ENCODE results near the gene SIPA1.

Gene SIPA1, protein sequence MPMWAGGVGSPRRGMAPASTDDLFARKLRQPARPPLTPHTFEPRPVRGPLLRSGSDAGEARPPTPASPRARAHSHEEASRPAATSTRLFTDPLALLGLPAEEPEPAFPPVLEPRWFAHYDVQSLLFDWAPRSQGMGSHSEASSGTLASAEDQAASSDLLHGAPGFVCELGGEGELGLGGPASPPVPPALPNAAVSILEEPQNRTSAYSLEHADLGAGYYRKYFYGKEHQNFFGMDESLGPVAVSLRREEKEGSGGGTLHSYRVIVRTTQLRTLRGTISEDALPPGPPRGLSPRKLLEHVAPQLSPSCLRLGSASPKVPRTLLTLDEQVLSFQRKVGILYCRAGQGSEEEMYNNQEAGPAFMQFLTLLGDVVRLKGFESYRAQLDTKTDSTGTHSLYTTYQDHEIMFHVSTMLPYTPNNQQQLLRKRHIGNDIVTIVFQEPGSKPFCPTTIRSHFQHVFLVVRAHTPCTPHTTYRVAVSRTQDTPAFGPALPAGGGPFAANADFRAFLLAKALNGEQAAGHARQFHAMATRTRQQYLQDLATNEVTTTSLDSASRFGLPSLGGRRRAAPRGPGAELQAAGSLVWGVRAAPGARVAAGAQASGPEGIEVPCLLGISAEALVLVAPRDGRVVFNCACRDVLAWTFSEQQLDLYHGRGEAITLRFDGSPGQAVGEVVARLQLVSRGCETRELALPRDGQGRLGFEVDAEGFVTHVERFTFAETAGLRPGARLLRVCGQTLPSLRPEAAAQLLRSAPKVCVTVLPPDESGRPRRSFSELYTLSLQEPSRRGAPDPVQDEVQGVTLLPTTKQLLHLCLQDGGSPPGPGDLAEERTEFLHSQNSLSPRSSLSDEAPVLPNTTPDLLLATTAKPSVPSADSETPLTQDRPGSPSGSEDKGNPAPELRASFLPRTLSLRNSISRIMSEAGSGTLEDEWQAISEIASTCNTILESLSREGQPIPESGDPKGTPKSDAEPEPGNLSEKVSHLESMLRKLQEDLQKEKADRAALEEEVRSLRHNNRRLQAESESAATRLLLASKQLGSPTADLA

DNA sequence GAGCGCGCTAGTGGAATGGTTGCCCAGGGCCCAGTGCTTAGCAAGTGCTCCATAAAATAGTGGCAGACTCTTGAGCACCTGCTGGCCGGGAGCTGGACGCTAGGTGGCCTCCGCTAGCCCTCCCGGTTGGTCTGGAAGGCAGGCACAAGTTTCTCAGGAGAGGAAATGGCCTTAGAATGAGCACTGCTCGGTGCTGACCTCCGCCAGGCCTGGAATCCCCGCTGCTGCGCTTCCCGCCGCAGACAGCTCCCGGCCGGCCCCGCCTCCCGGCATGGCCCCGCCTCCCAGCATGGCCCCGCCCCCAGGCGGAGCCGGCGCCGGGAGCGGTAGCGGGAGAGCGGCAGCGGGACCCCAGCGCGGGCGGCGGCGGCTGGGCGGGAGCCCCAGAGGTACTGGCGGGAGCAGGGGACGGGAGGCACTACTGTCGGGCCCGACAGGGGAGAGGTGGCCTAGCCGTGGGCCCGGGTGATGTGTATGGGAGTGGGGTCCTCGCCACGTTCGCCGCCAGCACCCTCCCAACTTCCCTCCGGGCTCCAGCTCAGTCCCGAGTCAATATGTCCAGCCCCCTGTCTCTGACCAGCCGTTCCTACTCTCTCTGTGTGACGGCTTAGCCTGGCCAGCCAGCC is at the start of gene SIPA1:
Gene SIPA1, plus strand, starts transcription at position 308 of the 626 bp plus-strand sequence. CDS start 2,821 bp downstream, outside the sequence.
- DNase-seq: peak; percentile 86

DNA sequence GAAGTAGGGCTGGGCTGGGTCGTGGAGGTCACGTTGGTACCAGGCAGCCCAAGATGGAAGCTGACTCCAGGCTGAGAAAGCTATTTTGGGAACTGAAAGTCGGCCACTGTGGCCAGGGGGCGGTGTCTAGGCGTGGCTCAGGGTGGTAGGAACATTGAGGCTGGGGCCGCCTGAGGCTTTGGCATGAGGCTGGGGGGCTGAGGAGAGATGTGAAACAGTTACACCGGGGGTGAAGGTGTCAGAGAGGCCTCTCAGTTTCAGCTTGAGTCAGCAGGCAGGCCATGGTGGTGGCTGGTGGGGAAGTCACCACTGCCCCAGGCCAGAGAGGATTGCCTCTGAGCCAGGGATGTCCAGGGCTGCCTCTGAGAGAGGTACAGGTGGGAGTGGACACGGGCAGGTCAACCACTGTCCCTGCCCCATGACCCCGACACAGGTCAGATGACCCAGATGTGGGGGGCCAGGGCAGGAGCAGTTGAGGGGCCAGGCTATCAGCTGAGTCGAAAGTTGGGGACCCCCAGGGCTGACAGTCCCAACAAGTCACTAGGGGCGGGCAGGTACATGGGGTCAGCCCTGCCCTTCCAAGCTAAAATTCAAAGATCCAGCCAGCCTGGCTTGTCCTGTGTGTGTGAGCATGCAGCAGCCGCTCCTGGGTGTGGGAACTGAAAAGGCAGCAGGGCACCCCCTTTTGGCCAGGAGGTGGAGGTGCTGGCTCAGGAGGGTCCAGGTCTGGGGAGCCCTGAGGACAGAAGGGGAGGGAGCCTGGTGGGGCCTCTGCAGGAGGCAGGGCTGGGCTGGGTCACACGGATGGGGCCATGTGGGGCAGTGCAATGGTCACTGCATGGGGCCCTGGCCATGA is 49.5 kb upstream of the SIPA1 start:
- no peak for DNase-seq

DNA sequence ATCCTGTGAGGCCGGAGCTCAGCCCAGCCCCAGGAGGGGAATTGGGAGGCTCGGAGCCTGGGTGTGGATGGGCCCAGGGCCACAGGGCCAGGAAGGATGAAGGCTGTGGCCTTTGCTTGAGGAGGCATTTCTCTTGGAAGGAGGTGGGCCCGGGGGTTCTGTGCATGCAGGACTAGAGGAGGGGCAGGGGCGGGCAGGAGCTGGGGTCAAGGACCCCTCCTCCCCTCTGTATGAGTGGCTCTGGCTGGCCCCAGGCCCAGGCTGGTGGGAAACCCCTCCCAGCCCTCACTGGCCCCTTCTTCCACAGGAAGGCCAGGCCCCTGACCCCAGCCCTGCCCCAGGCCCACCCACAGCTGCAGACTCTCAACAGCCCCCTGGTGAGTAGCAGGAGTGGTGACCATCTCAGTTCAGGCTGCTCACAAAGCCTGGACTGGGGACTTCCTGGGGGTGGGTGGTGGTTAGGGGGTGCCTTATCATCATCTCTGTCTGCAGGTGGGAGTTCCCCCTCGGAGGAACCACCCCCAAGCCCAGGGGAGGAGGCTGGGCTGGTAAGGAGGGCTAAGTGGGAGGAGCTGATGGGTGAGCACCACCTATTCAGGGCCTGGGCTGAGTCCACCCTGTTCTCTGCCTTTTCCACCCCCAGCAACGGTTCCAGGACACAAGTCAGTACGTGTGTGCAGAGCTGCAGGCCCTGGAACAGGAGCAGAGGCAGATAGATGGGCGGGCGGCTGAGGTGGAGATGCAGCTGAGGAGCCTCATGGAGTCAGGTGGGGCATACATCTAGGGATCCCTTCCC is 48.3 kb upstream of the SIPA1 start:
- no peak for DNase-seq

DNA sequence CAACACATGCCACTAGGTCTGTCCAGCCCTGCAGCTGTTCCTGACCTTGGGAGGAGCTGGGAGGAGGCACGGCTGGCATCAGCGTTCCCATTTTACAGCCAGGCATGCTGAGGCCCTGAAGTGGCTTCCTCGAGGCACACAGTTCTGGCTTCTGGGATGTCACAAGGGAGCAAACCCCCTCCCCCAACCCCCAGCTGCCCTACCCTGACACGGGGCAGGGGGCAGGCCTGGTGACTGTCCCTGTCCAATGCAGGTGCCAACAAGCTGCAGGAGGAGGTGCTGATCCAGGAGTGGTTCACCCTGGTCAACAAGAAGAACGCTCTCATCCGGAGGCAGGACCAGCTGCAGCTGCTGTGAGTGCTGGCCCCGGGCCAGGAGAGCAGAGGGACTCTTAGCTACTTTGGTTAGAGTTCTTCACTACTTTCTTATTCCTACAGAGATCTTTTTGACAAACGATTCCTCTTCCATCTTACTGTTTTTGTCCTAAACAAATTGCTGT is 47.6 kb upstream of the SIPA1 start:
- DNase-seq: peak; percentile 86

DNA sequence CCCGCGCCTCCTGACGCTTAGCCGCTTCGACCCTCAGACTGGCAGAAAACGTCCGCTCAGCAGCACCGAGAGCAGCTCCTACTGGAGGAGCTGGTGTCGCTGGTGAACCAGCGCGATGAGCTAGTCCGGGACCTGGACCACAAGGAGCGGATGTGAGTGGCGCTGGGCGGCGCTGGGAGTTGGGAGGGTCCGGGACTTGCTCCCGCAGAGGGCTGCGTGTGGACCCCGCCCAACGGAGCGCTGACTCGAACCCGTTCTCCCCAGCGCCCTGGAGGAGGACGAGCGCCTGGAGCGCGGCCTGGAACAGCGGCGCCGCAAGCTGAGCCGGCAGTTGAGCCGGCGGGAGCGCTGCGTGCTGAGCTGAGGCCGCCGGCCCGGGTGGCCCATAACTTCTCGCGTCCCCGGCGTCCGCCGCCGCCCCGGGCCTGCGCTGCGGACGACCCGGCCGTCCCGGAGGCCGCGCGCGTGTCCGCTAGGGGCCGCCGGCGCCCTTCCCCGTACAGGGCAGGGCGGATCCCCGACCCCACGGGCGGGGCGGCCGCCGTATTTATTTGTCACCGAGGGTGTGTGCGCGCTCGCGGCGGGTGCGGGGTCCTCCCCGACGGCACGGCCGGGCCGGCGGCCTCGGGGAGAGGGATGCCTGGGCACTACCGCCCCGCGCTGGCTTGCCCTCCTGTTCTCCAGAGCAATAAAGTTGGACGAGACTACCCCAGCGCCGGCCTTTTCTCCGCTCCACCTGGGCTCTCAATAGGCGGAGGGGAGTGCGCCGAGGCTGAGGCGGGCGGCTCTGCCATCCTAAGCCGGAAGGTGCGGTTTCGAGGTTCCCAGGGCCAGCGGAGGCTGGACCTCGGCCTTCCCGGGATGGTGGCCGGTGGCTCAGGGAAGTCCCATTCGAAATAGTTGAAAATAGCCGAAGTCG is 45.7 kb upstream of the SIPA1 start:
- DNase-seq: peak; percentile 73

DNA sequence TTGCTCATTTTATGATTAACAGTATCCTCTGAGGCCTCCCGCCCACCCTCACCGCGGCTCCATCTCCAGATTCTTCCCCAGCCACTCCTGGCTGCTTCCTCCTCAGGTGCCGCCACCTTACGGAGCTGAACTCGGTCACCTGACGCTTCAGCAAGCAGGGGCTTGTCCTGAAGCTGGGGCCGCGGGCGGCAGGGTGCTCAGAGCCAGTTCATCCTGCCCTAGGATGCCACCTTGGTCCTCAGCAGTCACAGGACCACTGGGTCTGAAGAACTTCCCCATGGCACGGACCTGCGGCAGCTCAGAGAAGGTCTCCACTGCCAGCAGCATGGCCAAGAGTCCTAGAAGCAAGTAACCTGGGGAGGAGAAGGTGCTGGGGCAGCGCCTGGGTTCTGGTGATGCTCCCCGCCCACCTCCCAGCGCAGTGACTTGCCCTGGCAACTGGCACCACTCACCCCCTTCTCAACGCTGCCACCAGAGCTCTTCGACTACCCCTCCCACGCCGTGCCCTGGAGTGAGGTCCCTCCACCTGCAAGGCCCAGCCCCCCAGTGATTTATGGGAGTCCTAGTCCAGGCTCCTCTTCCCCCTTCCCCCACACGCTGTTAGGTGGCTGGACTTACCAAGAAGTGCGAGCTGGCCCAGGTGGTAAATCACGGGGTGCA is 44.9 kb upstream of the SIPA1 start:
- no peak for DNase-seq

DNA sequence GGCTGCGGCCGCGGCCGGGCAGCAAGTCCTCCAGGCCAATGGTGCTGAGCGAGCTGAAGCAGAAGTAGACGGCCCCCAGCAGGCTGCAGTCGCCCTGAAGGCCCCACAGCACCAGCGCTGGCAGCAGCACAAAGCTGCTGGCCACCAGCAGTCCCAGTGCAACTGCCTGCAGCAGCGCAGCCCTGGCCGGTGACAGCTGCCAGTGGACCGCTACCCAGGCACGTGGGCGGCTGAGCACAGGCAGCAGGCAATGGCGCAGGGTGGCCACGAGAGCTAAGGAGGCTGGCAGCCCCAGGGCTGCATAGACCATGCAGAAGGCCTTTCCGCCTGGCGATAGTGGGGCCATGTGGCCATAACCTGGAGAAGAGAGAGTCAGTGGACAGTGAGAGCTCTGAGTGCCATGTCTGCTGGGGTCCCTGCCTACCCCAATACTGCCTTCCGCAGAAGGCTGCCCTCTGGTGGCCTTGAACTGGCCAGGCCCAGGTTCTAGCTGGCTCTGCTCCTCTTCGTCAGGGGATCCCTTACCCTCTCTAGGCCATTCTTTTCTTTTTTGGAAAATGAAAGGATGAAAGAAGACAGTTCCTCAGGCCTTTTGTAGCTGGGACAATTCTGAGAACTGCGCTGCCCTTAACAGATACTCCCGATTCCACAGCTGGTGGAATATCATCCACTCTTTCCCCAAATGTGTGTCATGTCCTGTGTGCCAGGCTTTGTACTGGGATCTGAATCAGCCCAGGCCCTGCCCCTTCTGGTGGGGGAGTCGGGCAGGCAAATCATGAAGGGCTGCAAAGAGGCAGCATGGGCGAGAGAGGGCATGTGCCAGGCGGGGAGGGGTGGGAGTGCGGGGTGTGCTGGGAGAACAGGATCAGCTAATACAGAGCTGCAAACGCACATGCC is 44.1 kb upstream of the SIPA1 start:
- DNase-seq: no peak

DNA sequence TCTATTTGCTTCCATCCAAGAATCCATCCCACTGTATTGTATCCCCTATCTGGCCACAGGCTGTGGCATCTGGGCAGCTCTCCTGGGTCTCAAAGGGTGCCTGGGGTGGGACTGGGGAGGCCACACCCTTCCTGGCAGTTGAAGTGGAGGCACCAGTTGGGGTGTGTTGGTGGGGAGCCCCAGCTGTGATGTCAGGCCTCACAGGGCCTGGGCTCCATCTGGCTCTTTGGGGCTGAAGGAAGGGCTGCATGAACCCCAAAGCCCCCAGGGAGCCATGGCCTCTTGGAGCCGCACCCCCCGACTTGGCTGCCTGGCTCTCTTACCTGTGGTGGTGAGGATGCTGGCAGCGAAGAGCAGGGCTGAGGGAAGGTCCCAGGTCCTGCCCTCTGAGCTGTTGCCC is 42.8 kb upstream of the SIPA1 start:
- no peak for DNase-seq

DNA sequence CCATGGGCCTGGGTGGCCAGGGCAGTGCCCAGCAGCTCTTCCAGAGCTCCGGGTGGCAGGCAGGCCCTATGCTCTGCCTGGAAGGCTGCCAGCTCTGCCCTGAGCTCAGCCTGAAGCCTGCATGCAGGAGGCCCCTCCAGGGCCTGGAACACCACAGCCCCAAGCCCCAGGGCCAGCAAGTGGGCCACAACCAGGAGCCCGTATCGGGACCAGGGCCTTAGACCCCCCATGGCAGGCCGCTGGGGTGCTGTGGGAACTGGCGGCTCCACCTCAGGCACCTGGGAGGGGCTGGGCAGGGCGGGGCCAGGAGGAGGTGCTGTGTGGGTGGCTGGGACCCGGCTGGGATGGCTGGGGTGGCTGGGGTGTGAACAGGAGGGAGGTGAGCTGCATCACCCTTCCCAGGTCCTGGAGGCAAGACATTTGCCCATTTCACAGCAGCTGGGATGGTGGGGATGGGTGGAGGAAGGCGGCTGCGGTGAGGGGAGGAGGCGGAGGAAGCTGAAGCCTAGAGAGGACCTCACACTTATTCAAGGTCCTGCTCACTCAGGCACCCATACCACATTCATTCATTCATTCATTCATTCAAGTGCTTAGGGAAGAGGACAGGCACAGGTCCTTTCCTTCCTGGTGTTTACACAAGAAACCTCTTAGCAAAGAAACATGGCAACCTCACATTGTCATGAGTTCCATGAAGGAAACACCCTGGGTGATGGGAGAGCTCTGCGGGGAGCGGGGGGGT is 42.2 kb upstream of the SIPA1 start, which contains the start of gene KCNK7:
Gene KCNK7, minus strand, starts transcription at position 258 of the 739 bp plus-strand sequence. Its CDS starts 28 bp downstream, at position 230.
- no peak for DNase-seq

DNA sequence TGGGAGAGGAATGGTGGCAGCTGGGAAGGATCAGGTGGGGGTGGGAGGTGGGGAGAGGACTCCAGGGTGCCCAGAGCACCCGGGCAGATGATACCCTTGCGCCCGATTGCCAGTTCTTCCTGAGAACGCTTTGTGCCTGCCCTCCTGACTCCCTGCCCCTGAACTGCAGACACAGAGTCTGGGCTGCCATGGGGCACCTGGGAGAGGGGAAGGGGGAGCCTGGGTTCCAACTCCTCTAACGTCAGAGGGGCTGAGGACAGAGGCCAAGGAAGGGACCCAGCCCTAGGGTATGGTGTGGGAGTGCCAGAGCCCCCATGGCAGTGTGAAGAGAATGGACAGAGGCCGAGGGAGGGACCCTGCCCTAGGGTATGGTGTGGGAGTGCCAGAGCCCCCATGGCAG is 41.4 kb upstream of the SIPA1 start:
- DNase-seq: no peak

DNA sequence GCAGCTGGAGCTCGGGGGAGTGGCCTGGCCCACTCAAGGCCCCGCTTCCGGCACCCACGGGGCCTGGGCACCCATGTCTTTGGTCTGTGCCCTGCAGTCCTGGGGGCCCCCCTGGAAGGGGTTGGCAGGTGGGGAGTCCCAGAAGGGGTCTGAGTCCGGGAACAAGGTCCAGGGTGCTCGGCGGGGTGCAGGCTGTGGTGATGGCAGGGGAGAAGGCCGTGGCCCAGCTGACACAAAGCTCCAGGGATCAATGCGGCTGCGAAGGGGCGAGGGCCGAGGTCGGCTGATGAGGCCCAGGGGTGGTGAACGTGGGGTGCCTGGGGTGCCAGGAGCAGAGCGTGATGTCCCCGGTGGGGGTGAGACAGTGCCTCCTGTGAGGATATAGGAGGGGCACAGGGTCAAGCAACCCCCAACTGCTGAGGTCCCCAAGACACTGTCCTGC is 39.6 kb upstream of the SIPA1 start:
- DNase-seq: no peak

DNA sequence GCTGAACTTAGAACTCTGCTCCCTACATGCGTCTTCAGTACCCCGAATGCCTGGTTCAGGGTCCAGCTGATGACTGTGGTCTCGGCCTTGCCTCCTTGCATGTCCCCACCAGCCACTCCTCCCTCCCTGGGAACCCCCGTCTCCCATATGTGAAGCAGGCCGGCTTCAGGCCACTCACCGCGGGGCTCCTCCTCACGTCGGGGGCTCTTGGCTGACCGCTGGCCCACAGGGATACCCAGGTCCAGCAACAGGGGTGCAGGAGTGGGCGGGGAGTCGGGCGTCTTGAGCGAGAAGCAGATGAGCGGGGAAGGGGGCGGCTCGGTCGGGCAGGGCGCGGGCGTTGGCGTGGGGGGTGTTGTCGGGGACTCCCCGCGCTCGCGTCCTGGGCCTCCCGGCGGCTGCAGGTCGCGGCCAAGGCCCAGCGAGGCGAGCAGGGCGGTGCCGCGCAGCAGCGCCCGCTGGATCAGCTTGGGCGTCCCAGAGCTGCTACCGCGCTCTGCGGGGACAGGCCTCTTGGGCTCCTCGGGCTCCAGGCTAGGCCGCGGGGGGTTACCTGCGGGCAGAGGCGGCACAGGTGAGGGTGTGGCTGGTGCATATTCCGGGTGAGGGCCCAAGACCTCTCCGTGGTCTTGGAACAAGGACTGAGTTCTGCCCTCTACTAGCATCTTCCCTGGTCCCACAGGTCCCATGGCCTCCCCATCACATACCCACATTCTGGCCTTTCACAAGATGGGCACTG is 38.5 kb upstream of the SIPA1 start:
- DNase-seq: no peak

DNA sequence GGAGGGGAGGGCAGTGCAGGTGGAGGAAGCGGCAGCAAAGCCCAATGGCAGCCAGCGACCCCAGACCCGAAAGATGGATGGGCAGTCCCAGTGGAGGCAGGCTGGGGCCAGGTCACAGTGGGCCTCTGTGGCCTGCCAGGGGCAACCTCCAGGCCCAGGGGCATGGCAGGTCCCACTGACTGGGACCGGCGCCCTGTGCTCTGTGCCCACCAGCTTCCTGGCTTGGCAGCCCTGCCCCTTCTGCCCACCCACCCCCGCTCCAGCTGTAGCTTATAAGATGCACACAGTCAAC is 38.0 kb upstream of the SIPA1 start:
- DNase-seq: no peak

DNA sequence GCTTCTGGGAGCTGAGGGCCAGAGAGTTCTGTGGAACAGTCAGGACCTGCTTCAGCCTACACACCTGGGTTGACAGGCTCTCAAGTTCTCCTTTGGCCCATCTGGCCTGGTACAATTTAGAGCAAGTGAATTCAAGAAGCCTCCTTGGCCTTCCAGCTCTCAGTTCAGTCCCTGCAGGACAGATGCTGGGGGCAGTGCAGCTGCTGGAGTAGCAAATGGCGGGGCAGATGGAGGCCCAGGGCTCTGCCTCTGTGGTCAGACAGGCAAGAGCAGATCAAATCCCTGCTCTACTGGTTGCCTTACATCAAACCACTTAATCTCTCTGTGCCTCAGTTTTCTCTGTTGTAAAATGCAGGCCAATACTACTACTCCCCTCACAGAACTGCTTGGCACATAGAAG is 33.6 kb upstream of the SIPA1 start:
- DNase-seq: no peak

DNA sequence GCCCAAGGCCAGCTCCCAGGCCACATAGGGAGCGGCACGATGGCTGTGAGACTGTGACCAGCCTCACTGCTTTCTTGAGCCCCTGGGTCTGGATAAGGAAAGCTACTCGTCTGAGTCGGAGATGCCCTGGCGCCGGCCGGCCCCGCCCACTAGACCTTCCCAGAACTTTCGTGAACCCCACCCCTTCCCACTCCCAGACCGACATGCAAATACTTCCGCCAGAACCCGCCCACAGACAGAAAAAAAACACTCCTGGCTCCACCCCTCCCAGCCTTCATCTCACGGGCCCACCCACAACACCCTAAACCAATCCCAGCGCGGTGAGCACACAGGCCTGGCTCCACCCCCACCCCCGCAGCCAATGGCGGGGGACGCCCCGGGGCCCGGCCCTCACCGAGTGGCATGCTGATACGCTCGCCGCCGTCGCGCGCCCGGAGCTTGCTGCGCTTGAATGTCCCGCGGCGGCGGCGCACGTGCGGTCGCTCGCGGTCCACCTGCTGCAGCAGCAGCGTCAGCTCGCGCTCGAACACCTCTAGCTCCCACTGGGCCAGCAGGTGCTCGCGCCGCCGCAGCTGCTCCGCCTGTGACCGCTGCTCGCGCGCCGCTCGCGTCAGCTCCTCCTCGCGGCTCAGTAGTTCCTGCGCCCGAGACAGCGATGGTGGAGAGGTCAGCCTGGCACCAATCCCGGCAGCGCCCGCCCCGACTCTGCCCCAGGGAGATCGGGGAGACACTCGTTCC is 30.9 kb upstream of the SIPA1 start:
- DNase-seq: peak; percentile 98

Measured in right hindlimb (tissue), 1 donor.